Transverse colon (tissue), 4 donors: ENCODE data around the gene PKDCC.

Experiments
- POLR2AphosphoS5 ChIP-seq, 3 donors: sonication (generic); formaldehyde crosslinking; IDR thresholded peaks; one replicate each; pipeline ENCODE4 v1.6.1; 2016; ENCODE audit warnings: antibody characterized with exemption in 3 of 3
- TF ChIP-seq, protein P1 (sequence below), 5 experiments: fragments of 200-600 bp in 3 of 5; fragments of 450-650 bp in 2 of 5; sonication (generic) in 3 of 5; IDR thresholded peaks; 1 replicate in 2 of 5; 2 replicates in 3 of 5; pipeline ENCODE4 v1.5.1; 2016 to 2017; ENCODE audit warnings: antibody characterized with exemption in 5 of 5, inconsistent platforms in 3 of 5, mild to moderate bottlenecking in 2 of 5, moderate library complexity in 1 of 5

- TF ChIP-seq POLR2AphosphoS5 (IDR thresholded peaks at IDR 0.05), result peak in 1 of 3 donors; percentile 33
- TF ChIP-seq, protein P1, sequence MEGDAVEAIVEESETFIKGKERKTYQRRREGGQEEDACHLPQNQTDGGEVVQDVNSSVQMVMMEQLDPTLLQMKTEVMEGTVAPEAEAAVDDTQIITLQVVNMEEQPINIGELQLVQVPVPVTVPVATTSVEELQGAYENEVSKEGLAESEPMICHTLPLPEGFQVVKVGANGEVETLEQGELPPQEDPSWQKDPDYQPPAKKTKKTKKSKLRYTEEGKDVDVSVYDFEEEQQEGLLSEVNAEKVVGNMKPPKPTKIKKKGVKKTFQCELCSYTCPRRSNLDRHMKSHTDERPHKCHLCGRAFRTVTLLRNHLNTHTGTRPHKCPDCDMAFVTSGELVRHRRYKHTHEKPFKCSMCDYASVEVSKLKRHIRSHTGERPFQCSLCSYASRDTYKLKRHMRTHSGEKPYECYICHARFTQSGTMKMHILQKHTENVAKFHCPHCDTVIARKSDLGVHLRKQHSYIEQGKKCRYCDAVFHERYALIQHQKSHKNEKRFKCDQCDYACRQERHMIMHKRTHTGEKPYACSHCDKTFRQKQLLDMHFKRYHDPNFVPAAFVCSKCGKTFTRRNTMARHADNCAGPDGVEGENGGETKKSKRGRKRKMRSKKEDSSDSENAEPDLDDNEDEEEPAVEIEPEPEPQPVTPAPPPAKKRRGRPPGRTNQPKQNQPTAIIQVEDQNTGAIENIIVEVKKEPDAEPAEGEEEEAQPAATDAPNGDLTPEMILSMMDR (IDR thresholded peaks at IDR 0.05), result no peak
Observed at GRCh38 chr2:42092084-42092996, 44.5 kb downstream of the PKDCC start.
